Mesendoderm (in vitro differentiated cells): ENCODE data around the gene GBX2.

Experiments
- DNase-seq: peaks from one replicate; pipeline ENCODE4 v3.0.0; 2013
- H2AK5ac ChIP-seq: 2 replicates; pipeline ENCODE4 v1.6.1; 2013; ENCODE audit warnings: low read length, inconsistent platforms
- H2BK120ac ChIP-seq: 2 replicates; pipeline ENCODE4 v1.6.1; 2013; ENCODE audit warnings: low read depth, mild to moderate bottlenecking, low read length, moderate library complexity, mixed read lengths
- H2BK15ac ChIP-seq: replicated peaks from 2 replicates; pipeline ENCODE4 v1.6.1; 2013; ENCODE audit warnings: low read depth, mild to moderate bottlenecking, moderate library complexity
- H2BK5ac ChIP-seq: 2 replicates; pipeline ENCODE4 v1.6.1; 2013; ENCODE audit warnings: low read length, inconsistent platforms
- H3K18ac ChIP-seq: 2 replicates; pipeline ENCODE4 v1.6.1; 2013; ENCODE audit warnings: mild to moderate bottlenecking, low read length, mixed read lengths
- H3K23ac ChIP-seq: one replicate; pipeline ENCODE4 v1.6.1; 2013; ENCODE audit warnings: low read length
- H3K27ac ChIP-seq: 2 replicates; pipeline ENCODE4 v1.5.1; 2013; ENCODE audit warnings: low read depth, mild to moderate bottlenecking, inconsistent platforms, low read length, moderate library complexity
- H3K27me3 ChIP-seq: 2 replicates; pipeline ENCODE4 v1.6.1; 2013; ENCODE audit warnings: low read length, control low read depth, mild to moderate bottlenecking, inconsistent platforms; ENCODE audit not compliant: insufficient read depth, poor library complexity
- H3K36me3 ChIP-seq: 2 replicates; pipeline ENCODE4 v1.6.1; 2013; ENCODE audit warnings: low read length, inconsistent platforms; ENCODE audit not compliant: control insufficient read depth, insufficient read depth
- H3K4ac ChIP-seq: one replicate; pipeline ENCODE4 v1.6.1; 2013; ENCODE audit warnings: low read depth, mild to moderate bottlenecking, low read length, moderate library complexity
- H3K4me1 ChIP-seq: 2 replicates; pipeline ENCODE4 v1.6.1; 2013; ENCODE audit warnings: low read depth, low read length, inconsistent platforms; ENCODE audit not compliant: control insufficient read depth
- H3K4me2 ChIP-seq: 2 replicates; pipeline ENCODE4 v1.6.1; 2013; ENCODE audit warnings: low read length
- H3K4me3 ChIP-seq: 2 replicates; pipeline ENCODE4 v1.5.1; 2013; ENCODE audit warnings: mild to moderate bottlenecking, low read length
- H3K56ac ChIP-seq: one replicate; pipeline ENCODE4 v1.6.1; 2013; ENCODE audit warnings: low read length
- H3K79me1 ChIP-seq: 2 replicates; pipeline ENCODE4 v1.6.1; 2013; ENCODE audit warnings: low read length, inconsistent platforms
- H3K79me2 ChIP-seq: 2 replicates; pipeline ENCODE4 v1.6.1; 2013; ENCODE audit warnings: mild to moderate bottlenecking, low read length; ENCODE audit not compliant: control insufficient read depth, insufficient read depth
- H3K9ac ChIP-seq: 2 replicates; pipeline ENCODE4 v1.6.1; 2013; ENCODE audit warnings: low read length, inconsistent platforms
- H4K5ac ChIP-seq: one replicate; pipeline ENCODE4 v1.6.1; 2013; ENCODE audit warnings: low read length
- H4K8ac ChIP-seq: one replicate; pipeline ENCODE4 v1.6.1; 2013; ENCODE audit warnings: low read depth, mild to moderate bottlenecking, control low read depth, low read length, moderate library complexity
- WGBS: extraction: QIAGEN DNeasy Blood & Tissue Kit; methylation state at CpG from one replicate; pipeline ENCODE4 v1.1.7; 2013; ENCODE audit warnings: low lambda C conversion rate, missing lambda C conversion rate; ENCODE audit not compliant: insufficient coverage; ENCODE audit errors: extremely low coverage; 5-methylcytosine and 5-hydroxymethylcytosine counted together

The GBX2 gene

GRCh38 chr2:236157815-236158498 lies 10.2 kb downstream of the GBX2 start:
- Histone ChIP-seq H2BK15ac (no peak overlapping the region), H3K27ac (no peak overlapping the region), H3K4me1 (no peaks in the 10 kb centered on the region), H3K18ac (no peak overlapping the region), H3K36me3 (no peaks in the 10 kb centered on the region), H3K4me3 (no peak overlapping the region), H3K56ac (no peak overlapping the region), H3K79me1 (no peaks in the 10 kb centered on the region), H3K79me2 (no peaks in the 10 kb centered on the region), H2BK120ac (no peak overlapping the region), H2AK5ac (no peak overlapping the region), H3K27me3 (peaks cover 51% of the 10 kb centered on the region), H4K8ac (no peak overlapping the region), H3K23ac (no peak overlapping the region), H3K4me2 (no peak overlapping the region), H4K5ac (no peak overlapping the region), H3K9ac (no peak overlapping the region), H2BK5ac (no peak overlapping the region), H3K4ac (no peak overlapping the region)
- no CpG with 5 or more reads among the region's 10 CpGs for WGBS
- DNase-seq = no peak

GRCh38 chr2:236157366-236157765 lies 10.8 kb downstream of the GBX2 start:
- no peak overlapping the region for H2BK5ac ChIP-seq
- no peak overlapping the region for H3K23ac ChIP-seq
- no peak for DNase-seq
- H2BK120ac ChIP-seq = no peak overlapping the region
- H3K4me1 ChIP-seq = no peaks in the 10 kb centered on the region
- peaks cover 45% of the 10 kb centered on the region for H3K27me3 ChIP-seq
- H3K9ac ChIP-seq = no peak overlapping the region
- no peak overlapping the region for H3K4me3 ChIP-seq
- no peak overlapping the region for H3K4me2 ChIP-seq
- no peak overlapping the region for H2AK5ac ChIP-seq
- no peak overlapping the region for H3K18ac ChIP-seq
- H2BK15ac ChIP-seq = no peak overlapping the region
- H3K79me2 ChIP-seq = no peaks in the 10 kb centered on the region
- no peaks in the 10 kb centered on the region for H3K36me3 ChIP-seq
- H3K56ac ChIP-seq = no peak overlapping the region
- H3K79me1 ChIP-seq = no peaks in the 10 kb centered on the region
- H3K27ac ChIP-seq = no peak overlapping the region
- no peak overlapping the region for H3K4ac ChIP-seq
- no peak overlapping the region for H4K8ac ChIP-seq
- no CpG with 5 or more reads among the region's 6 CpGs for WGBS
- H4K5ac ChIP-seq = no peak overlapping the region

DNA sequence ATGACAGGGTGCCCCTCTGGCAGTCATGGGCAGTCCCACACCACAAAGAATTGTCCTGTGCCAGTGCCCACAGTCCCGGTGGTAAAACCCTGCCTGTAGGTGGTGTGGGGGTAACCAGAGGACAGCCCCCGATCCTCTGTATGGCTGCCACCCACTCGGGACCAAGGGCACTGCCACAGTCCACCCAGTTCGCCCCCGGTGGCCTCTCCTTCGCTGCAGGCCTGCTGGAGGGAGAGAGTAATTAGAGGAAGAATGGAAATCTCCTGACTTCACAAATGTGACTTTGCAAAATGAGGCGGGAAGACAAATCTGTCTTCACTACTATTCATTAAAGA lies 11.4 kb downstream of the GBX2 start:
- Histone ChIP-seq H2BK5ac (no peak overlapping the region), H3K9ac (no peak overlapping the region), H3K4me2 (no peak overlapping the region), H3K4ac (no peak overlapping the region), H4K8ac (no peak overlapping the region), H3K27ac (no peak overlapping the region), H2BK15ac (no peak overlapping the region), H3K23ac (no peak overlapping the region), H2BK120ac (no peak overlapping the region), H3K79me2 (no peaks in the 10 kb centered on the region), H3K79me1 (no peaks in the 10 kb centered on the region), H3K4me1 (no peaks in the 10 kb centered on the region), H3K36me3 (no peaks in the 10 kb centered on the region), H3K56ac (no peak overlapping the region), H4K5ac (no peak overlapping the region), H3K4me3 (no peak overlapping the region), H3K18ac (no peak overlapping the region), H3K27me3 (peaks cover 39% of the 10 kb centered on the region), H2AK5ac (no peak overlapping the region)
- no peak for DNase-seq
- no CpG with 5 or more reads among the region's 7 CpGs for WGBS

- no peak overlapping the region for H3K9ac ChIP-seq
- no CpG with 5 or more reads among the region's 16 CpGs for WGBS
- H2AK5ac ChIP-seq = no peak overlapping the region
- H3K4me2 ChIP-seq = no peak overlapping the region
- no peak overlapping the region for H3K4me3 ChIP-seq
- H3K27me3 ChIP-seq = peaks cover 34% of the 10 kb centered on the region
- no peak overlapping the region for H3K4ac ChIP-seq
- no peak overlapping the region for H2BK15ac ChIP-seq
- DNase-seq = no peak
- no peaks in the 10 kb centered on the region for H3K79me2 ChIP-seq
- no peak overlapping the region for H3K56ac ChIP-seq
- no peak overlapping the region for H3K23ac ChIP-seq
- no peak overlapping the region for H4K5ac ChIP-seq
- no peak overlapping the region for H2BK5ac ChIP-seq
- H2BK120ac ChIP-seq = no peak overlapping the region
- H4K8ac ChIP-seq = no peak overlapping the region
- H3K18ac ChIP-seq = no peak overlapping the region
- no peaks in the 10 kb centered on the region for H3K36me3 ChIP-seq
- H3K79me1 ChIP-seq = no peaks in the 10 kb centered on the region
- no peak overlapping the region for H3K27ac ChIP-seq
- H3K4me1 ChIP-seq = no peaks in the 10 kb centered on the region
These were observed 11.9 kb downstream of the GBX2 start for GRCh38 chr2:236156095-236156859.

GRCh38 chr2:236155406-236155805 lies 12.8 kb downstream of the GBX2 start:
- DNase-seq = no peak

More at GRCh38 chr2:236155406-236155805, 12.8 kb downstream of the GBX2 start:
- Histone ChIP-seq H2AK5ac (no peak overlapping the region), H3K36me3 (no peaks in the 10 kb centered on the region), H2BK5ac (no peak overlapping the region), H2BK15ac (no peak overlapping the region), H3K56ac (no peak overlapping the region), H3K79me1 (no peaks in the 10 kb centered on the region), H3K4me3 (no peak overlapping the region), H3K18ac (no peak overlapping the region), H3K4me1 (no peaks in the 10 kb centered on the region), H3K79me2 (no peaks in the 10 kb centered on the region), H3K27me3 (peaks cover 25% of the 10 kb centered on the region), H3K4ac (no peak overlapping the region), H3K27ac (no peak overlapping the region), H3K23ac (no peak overlapping the region), H4K8ac (no peak overlapping the region), H4K5ac (no peak overlapping the region), H3K9ac (no peak overlapping the region), H3K4me2 (no peak overlapping the region), H2BK120ac (no peak overlapping the region)
- WGBS = no CpG with 5 or more reads among the region's 3 CpGs
